HG02981 (cell line): ENCODE measurements around the gene SLC29A4.
"Not testable (repeated sequence)": the region's sequence is repeated elsewhere in the genome, so short reads cannot be mapped to it uniquely, and the experiment has no call there.

Source experiments
- ATAC-seq: cut with Tn5 transposase; IDR thresholded peaks from one replicate; pipeline ENCODE4 v1.9.1; 2021; ENCODE audit warnings: mild to moderate bottlenecking, moderate library complexity; ENCODE audit not compliant: unreplicated experiment

The SLC29A4 gene

GRCh38 chr7:5274441-5274840, 8.3 kb upstream of the SLC29A4 start:
- no peak for ATAC-seq

DNA sequence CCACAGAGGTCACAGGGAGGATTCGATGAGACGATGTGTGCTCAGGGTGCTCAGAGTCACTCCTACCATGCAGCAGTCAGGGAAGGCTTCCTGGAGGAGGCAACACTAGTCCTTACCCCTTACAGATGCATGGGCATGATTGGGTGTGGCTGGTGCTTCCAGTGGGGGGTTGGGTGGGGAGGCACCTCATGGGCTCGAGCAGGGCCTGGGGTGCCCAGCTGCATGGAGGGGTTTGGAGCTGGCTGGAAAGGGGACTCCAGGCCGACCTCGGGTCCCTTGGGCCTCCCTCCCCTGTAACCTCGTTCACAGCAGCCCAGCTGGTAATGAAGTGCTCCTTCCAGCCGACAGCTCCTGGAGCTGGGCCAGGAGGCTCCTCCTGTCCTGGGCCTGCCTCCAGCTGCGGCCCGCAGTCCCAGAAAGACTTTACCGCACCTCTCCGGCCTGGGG, 7.7 kb upstream of the SLC29A4 start:
- ATAC-seq = not testable (repeated sequence)

- ATAC-seq = not testable (repeated sequence)
Observed at GRCh38 chr7:5275510-5275909, 7.2 kb upstream of the SLC29A4 start.

- ATAC-seq = not testable (repeated sequence)
Observed at GRCh38 chr7:5276123-5276522, 6.6 kb upstream of the SLC29A4 start.

- no peak for ATAC-seq
Observed at GRCh38 chr7:5276611-5277010, 6.1 kb upstream of the SLC29A4 start.

- no peak for ATAC-seq
Observed at GRCh38 chr7:5278766-5279165, 4.0 kb upstream of the SLC29A4 start.

- no peak for ATAC-seq
Observed at GRCh38 chr7:5279734-5280133, 3.0 kb upstream of the SLC29A4 start.

- ATAC-seq = not testable (repeated sequence)
Observed at GRCh38 chr7:5281598-5282500, 894 bp upstream of the SLC29A4 start.

- ATAC-seq = no peak
Observed at GRCh38 chr7:5283421-5284303, 919 bp downstream of the SLC29A4 start.

DNA sequence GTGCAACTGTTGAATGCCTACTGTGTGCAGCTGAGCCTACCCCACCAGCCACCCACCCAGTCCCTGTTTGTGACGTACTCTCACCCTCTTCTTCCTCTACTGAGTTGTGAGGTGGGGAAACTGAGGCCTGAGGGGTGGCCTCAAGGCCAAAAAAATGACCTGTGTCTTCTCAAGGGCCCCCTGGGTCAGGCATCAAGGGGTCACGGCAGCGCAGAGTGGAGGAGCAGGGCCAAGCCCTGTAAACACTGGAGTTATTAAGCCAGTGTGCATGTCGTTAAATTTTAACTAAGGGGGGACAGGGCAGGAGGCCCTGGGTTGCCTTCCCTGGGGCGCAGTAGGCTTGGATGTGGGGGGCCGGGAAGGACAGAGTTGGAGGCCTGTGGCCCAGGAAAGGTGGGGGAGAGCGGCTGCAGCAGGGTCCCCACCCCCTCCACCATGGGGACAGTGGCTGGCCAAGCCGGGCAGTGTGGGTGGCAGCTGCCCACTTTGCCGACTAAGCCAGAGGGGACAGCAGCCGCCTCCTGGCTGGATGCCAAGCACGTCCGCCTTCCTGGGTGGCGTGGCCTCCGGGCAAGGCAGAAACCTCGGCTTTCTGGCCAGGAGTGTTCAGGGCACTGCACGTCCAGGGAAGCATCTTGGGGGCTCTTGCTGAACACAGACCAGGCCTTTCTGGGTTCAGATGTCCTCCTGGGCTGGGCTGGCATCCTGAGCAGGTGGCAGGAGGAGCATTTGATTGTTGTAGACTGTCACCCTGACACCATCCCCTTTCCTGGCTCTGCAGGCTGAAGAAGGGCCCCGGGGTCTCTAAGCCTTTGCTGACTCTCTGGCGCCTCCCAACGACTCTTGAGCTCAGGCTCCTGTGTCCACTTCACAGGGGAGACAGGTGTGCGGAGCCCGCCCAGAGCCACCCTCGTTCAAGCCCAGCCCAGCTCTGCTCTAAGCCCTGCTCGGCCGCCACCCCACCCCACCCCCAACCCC, 1.9 kb downstream of the SLC29A4 start:
- ATAC-seq = no peak

DNA sequence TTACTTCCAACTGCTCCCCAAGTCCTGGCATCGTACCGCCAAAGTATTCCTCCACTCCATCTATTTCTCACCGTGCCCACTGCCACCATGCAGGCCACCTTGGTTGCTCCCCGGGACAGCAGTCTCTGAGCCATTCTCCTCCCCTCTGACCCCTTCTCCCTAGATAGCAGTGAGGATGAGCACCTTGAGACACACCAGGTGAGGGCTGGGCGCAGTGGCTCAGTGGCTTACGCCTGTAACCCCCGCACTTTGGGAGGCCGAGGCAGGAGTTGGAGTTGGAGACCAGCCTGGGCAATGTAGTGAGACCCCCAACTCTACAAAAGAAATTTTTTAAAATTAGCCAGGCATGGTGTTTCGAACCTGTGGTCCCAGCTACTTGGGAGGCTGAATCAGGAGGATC, 4.2 kb downstream of the SLC29A4 start:
- no peak for ATAC-seq

DNA sequence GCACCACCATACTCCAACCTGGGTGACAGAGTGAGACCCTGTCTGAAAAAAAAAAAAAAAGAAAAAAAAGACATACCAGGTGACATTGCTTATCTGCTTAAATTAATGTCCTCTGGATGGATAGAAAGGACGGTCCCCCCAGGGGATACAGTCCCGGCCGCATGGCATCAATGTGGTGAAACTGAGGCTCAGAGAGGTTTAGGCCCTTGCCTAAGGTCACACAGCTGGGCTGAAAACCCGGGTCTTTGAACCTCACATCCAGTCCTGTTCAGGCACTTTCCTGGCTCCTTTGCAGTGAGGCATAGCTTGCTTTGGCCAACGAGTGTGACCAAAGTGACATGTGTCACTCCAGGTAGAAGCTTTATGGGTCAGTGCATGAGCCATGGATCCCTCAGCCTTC, 4.6 kb downstream of the SLC29A4 start:
- ATAC-seq = not testable (repeated sequence)

GRCh38 chr7:5287802-5288201, 5.1 kb downstream of the SLC29A4 start:
- ATAC-seq = no peak

DNA sequence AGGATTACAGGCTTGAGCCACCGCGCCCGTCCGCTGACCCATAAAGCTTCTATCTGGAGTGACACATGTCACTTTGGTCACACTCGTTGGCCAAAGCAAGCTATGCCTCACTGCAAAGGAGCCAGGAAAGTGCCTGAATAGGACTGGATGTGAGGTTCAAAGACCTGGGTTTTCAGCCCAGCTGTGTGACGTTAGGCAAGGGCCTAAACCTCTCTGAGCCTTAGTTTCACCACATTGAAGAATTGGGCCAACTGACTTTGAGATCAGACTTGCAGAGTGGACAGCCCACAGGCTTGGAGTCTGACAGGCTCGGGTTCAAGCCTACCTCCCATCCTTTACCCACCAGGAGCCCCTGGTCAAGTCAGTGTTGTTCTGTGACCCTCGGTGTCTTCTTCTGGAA, 5.8 kb downstream of the SLC29A4 start:
- ATAC-seq = not testable (repeated sequence)

- no peak for ATAC-seq
Observed at GRCh38 chr7:5289355-5289754, 6.6 kb downstream of the SLC29A4 start.

- ATAC-seq = no peak
Observed at GRCh38 chr7:5291301-5291700, 8.6 kb downstream of the SLC29A4 start.

DNA sequence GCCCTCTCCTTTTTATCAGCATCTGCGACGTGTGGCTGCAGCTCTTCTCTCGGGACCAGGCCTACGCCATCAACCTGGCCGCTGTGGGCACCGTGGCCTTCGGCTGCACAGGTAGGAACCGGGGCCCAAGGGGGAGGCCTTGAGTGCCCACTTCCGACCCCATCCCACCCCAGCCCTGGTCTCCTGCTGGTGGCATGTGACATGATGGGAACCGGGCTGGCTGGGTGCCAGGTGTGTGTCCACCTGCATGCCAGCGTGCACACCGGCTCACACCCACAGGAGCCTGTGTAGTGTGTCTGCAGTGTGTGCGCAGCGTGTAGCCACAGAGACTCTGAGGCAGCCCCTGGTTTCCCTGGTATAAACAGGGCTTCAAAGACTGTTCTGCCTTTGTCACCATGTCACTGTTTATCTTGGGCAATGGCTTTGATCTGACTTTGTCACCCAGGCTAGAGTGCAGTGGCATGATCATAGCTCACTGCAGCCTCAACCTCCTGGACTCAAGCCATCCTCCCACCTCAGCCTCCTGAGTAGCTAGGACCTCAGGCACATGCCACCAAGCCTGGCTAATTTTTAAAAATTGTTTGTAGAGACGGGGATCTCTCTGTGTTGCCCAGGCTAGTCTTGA, 9.1 kb downstream of the SLC29A4 start:
- ATAC-seq = not testable (repeated sequence)

- no peak for ATAC-seq
Observed at GRCh38 chr7:5294169-5294987, 11.6 kb downstream of the SLC29A4 start.
